GM21447 (cell line): ENCODE measurements around the gene RASGRP3.
"Not testable (repeated sequence)": the region's sequence is repeated elsewhere in the genome, so short reads cannot be mapped to it uniquely, and the experiment has no call there.

Source experiments
- ATAC-seq: cut with Tn5 transposase; IDR thresholded peaks from one replicate; pipeline ENCODE4 v1.9.1; 2021; ENCODE audit not compliant: unreplicated experiment

RASGRP3 gene

DNA sequence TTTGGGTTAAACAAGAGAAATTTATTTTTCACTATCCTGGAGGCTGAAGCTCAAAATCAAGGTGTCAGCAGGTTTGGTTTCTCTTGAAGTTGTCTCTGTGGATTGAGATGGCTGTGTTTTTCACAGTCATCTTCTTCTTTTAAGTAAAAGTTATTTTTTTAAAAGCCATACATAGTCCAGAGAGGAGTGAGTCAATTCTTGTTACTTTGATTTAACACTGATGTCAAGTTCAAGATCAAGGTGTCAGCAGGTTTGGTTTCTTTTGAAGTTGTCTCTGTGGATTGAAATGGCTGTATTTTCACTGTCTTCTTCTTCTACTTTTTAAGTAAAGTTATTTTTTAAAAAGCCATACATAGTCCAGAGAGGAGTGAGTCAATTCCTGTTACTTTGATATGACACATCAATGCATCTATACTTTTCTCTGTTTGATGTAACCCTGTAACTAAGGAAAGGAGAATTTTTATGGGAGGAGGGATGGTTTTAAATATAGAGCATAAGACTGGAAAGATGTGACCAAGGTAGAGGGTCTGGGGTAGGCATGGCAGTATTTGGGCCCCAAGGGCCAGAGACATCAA lies 22.5 kb upstream of the RASGRP3 start:
- ATAC-seq = no peak

DNA sequence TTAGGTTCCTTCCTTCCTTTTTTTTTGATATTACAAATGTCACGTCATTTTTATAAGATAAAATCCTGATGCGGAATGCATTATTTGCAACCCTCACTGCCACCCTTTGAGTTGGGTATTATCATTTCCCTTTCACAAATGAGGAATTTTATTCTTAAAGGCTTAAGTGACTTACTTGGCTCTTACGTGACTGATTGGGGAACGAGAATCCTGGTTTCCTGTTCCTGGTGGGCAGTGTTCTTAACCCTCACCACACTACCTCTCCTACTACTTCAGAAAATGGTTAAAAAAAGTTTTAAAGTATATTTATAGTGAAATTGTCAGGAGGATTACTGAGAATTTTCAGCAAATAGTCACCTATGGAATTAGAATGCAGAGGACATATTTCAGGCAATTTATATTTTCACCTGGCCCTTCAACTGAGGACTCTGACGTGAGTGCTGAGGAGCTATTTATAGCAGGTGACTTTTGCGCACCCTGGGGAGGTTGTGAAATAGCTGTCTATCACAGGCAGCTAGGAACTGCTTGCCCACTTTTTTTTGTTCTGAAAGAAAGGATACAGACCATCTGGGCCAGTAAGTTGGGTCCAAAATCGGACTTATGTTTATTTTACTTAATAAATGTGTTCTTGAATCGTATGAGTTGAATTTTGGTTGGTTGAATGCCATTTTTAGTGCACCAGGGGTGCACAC lies 18.7 kb upstream of the RASGRP3 start:
- ATAC-seq = peak; percentile 99

DNA sequence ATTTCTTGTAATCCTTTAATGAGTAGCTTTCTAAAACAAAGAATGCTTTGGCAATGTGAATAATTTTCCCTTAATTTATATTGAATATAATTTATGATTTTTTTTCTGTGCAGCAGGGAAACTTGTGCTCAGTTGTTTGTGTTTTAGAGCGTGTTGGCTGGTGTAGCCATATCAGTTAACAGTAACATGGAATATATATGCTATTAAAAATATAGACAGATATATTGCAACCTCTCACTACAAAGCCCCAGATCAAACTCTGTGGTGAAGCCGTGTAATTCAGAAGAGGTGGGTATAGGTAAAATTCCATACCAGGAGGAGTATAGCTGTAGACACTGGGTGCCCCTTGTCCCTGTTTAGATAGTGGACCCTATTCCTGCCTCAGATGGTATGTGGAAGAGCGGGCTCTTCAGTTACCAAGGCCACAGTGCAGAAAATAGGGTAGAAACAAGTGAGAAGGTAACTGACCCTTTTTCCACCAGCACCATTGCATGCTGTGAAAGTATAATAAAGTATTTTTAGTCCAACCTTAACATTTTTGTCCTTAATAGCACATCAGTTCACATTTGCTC lies 18.1 kb upstream of the RASGRP3 start:
- ATAC-seq = no peak

DNA sequence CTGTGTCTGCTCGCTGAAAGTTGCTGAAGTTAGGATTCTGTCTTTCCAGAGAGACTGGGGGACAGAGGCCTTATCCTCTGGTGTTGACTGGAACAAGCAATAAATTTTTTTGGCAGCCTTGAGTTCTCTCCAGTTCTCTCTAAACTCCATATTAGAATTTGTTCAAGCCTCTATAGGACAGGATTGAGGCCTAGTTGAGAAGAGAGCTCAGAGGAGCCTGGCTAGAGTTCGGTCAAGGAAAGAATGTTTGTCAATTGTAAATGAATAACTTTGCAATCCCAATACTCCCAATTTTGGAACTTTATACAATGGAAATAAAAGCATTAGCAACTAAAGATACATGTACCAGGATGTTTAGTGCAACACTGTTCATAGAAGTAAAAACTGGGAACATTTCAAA lies 16.7 kb upstream of the RASGRP3 start:
- ATAC-seq = no peak

DNA sequence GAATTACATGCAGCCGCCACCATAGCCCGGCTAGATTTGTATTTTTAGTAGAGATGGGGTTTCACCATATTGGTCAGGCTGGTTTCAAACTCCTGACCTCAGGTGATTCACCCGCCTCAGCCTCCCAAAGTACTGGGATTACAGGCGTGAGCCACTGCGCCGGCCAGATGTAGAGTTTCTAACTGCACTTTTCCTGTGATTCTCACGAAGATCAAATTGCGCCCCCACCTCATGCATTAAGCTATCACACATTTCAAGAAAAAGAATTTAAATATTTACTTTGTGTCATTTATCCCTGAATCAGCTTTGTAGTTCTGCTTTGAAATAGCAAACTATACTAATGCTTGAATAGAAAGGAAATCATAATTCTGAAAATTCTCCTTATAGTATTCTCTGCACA lies 13.9 kb upstream of the RASGRP3 start:
- ATAC-seq = not testable (repeated sequence)

DNA sequence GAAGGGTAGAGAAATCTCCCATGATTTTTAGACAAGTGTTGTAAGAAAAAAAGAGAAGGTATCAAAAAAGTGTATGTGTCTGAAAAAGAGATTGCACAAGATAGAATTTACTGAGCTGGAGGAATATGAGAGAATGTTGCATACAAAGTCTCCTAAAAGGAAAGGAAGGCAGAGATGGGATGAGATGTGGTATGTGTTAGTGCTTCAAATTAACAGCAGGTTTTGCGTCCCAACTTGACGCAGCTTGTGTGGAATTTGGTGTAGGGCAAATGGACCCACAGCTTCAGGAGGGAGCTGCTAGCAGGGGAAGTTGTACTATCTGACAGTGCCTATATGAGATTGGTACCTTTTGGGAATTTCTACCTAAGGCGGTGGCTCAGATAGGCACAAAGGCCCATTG lies 9.0 kb upstream of the RASGRP3 start:
- ATAC-seq = no peak

DNA sequence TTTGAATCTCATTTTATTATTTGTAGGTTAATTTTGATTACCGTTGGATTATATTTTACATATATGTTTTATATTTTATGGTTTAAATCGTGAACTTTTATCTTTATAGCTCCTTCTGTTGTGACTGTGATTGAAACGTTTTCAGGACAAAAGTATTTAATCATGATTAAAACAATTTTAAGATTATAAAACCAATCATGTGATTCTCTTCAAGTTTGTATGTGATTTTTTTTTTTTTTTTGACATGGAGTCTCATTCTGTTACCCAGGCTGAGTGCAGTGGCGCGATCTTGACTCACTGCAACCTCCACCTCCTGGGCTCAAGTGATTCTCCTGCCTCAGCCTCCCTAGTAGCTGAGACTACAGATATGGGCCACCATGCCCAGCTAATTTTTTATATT lies 7.2 kb upstream of the RASGRP3 start:
- no peak for ATAC-seq

DNA sequence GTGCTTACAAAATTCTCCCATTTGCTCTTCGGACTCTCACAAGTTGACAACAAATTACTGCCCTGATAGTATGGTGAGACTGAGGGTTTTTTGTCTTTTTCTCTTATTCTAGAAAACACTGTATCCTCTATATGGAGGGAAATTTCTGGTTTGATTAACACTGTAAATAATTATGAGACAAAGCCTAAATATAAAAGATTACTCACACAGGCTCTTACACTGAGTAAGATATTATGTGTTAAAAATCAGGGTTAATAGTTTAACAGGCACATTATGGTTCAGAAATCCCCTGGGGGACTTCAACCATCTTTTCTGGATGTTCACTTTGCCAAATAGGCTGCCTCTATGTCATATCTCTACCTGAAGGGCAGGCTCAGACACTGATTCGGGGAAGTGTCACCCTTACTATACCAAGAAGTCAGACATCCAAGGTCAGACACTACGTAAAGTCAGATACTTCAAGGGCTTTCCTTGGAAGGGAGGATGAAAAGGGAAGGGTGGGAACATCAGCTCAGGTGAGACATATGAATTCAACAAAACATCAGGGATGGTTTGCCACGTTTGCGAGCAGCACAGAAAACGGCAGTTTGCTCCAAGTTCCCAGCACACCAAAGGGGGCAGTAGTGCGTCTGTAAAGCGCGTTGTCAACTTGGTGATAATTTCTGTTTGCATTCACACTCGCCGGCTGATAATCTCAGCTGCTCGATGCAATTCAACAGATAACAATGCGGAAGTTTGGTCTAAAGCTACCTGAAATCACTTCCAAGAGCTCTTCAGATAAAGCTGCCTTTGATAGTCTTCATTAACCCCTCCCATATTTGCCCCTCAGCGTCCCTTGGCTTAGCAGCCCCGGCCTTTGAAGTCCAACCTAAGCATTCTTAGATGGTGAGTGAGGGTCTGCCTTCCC lies 972 bp upstream of the RASGRP3 start:
- peak; percentile 47 for ATAC-seq

DNA sequence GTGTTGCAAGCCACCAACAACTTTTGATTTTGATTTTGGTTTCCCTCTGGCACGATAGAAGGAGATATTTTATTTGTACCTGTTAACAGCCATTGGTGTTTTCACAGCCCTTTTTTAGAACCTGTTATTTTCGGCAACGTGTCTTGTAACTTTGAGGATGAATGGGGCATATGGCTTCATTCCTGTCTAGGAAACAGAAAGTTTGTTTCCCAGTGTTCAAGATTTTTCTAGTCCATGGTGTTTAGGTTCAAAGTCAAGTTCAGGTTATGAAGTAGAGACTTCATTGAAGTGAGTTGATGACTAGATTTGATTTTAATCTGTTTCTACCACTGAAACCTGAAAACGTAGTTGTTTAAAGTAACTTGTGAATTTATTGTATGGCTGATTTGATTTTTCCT lies 343 bp downstream of the RASGRP3 start:
- ATAC-seq = no peak

DNA sequence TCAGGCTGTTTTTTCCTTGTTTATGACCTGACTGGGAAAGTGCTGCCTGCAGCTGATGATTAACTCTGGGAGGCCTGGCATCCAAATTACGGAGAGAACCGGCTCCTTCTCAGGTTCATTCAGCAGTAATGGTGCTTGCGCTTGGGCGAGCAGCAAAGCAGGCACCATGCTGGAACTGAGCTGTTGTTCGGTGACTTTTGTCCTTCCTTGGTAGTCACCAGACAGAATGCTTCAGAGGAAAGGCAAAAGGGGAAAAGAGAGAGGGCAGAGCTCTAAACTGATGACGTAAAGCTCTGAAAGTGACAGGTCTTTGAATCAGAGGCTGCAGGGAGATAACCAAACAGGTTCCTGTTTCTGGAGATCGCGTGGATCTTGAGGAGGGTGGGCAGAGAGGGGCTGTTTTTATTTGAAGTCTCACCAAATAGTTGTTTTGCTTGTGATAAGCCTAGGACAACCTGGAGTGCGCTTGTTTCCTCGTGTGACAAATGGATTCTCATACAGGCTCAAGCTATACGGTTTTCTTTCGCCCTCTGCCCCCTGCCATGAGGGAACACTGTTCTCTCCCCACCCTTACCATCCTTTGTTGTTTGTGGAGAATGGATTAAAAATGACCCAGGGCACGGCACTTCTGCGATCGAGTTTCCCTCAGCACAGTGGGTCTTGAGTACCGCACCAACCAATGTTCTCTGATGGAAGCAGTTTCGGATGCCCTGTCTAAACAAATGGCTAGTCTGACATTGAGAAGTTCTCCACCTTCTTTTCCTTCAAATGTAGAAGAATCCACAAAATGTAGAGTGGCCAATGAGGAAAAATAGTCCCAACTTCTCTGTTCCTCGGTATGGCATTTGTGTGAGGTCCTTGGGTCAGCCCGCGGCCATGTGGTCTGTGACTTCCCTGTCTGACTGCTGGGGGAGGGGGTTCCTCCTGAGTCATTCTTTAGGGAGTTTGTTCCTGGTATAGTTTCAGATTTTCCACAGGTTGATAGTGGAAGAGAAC lies 1.3 kb downstream of the RASGRP3 start:
- peak; percentile 30 for ATAC-seq

DNA sequence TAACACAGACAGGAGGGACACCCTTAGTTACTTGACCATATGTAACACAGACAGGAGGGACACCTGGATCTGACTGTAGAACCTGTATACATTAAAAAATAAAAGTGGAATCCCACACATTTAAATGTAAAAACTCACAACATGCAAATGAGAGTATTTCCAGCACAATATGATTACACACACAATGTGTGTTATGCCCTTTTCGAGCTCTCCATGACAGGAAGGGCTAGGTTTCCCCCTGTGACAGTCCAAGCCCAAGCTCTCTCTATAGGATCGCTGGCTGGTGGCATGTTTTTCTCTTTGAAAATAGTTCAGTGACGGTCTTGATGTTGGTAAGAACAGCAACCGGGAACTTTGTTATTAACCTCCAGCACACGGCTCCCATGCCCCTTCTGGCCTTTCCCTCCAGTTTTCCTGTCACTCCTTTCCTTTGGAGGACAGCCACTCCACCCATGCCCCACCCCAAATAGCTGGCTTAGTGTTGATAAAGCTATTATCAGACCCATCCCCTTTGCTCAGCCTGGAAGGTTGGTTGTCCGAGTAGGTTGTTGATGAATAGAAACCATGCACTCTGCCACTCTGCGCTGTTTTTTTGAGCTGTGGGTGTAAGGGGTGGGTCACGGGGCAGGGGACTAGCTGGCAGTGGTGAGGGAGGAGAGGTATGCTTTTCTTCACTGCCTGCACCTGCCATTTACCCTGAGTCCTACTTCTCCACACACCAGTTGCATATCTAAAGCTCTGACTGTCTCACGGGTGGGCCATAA lies 2.7 kb downstream of the RASGRP3 start:
- ATAC-seq = no peak

DNA sequence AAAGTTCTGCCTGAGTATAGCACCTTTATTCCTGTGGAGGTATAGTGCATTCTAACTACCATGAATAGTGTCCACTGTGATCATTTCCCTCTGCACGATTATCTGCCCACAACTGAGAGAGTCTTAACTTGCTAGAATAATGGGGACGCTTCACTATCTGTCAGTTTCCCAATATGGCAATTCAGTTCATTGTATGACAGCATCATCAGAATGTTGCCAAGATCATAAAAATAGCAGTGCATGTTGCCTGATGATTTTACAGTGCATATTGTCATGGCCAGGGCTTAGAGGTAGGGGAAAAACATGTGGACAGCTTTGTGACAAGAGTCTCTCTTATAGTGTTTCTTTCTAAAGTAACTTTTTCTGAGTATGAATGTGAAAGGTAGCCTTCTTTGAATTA lies 6.1 kb downstream of the RASGRP3 start:
- no peak for ATAC-seq

DNA sequence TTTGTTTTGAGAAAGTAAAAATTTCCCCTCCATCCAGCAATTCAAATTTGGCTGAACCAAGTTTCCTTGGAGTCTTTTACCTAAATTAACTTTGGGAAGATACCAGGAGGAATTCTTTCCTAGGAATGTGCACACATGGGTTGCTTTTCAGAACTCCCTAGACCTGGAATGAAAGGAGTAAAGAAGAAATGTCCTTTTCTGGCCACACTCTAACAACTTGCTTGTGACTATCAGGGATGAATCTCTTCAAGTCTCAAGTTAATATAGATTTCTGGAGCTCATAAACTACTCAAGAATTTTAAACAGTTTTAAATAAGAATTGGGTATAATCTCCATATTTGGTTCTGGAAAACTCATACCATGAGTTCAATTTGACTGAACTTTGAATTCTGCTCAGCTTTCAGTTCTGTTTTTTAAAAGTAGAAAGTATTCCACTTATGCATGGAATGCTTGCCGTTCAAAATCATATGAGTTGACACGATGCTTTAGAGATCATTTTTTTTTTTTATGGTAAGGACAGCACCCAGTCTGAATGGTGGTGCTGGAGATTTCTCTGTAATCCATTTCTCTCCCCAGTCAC lies 7.7 kb downstream of the RASGRP3 start:
- ATAC-seq = peak; percentile 23

DNA sequence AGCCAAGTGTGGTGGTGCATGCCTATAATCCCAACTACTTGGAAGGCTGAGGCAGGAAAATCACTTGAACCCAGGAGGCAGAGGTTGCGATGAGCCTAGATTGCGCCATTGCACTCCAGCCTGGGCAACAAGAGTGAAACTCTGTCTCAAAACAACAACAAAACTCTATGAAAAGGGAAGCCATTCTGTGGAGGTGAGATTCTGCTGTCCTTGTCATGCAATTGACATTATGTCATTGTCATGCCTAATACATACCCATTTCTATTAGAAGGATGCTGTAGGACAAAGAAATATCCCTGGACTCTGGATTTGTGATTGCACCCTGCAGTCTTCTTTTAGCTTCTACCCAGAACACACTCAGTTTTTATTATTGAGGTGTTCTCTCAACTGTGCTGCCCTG lies 8.6 kb downstream of the RASGRP3 start:
- ATAC-seq = no peak

DNA sequence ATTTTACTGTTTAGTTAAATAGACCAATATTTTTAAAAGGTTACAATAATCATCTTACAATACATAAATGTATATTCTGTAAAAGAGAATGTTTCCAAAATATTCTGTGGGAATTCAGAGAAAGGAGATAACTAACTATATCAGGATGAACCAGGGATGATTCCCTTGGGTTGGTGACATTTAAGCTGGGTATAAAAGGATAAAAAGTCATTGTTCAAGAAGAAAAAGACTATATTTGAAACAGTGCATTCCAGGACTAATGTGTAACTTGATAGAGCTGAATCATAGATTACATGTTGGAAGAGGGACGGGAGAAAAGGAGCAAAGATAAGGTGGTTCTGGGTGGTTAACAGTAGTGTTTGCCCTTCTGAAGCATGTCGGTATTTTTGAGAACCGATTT lies 10.1 kb downstream of the RASGRP3 start:
- no peak for ATAC-seq

DNA sequence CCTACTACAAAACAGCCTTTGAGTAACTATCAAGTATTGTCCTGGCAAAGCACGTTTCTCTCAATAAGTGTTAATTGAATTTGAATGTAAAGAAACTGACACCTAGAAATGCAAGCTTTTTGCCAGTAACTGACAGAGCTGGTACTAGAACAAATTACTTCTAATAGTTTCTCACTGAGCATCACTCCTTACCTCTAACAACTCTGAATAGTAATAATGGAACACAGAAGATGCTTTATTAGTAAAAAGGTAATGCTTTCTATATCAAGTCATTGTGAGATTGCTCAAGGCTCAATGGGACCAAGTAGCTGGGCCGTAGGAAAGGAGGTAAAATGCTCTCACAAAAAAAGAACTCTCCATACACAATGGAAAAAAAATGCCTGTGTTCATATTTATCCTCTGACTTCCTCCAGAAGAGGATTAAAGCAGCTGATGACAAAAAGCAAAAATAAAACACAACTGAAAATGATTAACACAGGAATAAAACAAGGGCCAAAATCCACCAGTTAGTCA lies 11.8 kb downstream of the RASGRP3 start:
- peak; percentile 43 for ATAC-seq

DNA sequence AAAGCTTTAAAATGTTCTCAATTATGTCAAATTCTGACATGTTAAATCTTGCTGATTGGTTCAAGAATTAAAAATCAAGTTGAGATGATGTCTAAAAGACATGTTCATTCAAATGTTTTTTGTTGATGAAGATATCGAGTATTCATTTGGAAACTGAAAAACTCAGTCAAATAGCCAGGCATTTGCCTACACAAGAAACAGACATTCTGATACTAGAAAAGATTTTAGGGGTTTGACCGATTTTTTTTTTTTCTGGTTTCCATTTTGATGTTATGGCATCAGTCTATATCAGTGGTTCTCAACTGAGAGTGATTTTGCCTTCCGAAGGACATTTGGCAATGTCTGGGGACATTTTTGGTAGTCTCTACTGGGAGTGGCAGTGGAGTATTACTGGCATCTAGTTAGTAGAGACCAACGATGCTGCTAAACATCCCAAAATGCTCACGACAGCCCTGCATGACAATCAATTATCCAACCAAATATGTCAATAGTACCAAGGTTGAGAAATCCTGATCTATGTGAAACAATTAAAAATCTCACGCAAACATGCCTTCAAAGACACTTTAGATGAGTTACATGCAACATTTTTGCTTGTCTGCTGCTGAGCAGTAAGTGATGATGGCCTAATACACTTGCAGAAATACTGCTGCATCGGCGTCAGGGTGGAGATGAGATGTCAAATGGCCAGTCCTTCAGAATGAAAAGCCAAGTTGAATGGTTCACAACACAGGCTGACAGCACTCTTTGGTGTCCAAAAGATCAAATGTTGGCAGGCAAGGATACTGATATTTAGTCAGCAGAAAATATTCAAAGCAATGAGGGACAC lies 12.5 kb downstream of the RASGRP3 start:
- ATAC-seq = peak; percentile 42

DNA sequence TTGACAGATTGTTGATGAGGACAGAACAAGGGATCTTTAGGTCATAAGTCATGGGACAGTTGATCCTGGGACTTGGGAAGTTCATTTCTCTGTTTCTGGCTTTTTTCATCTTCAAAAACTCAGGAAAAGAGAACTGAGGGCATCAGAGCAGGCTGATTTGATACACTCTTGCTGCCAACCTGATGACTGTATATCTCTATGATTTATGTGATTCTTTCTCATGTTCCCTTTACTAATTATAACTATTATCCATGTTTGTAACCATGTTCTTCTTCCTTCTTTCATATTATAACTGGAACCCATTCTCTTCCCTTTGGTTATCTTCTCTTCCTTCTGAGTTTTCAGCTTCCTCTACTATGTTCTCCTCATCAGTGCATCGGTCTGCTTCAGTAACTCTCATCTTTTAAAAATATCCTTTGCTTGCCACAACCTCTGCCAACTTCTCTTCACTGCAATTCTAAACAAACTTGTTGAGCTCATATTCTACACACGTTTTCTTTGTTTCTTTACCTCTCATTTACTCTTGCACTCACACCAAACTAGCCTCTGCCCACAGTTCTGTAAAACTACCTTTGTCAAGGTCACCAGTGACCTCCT lies 13.5 kb downstream of the RASGRP3 start:
- no peak for ATAC-seq
